A549 (cell line): Measurements from ENCODE around the gene RAPGEF5. TPM values are rescaled to one million over a fixed set of nuclear protein-coding genes. Genes with fewer than 3 reads are reported as not detected.

Experiments used
- ATAC-seq, 2 experiments: fragments of 200-7000 bp in 1 of 2; fragments of >200 bp in 1 of 2; cut with Nextera tagmentation in 1 of 2; cut with Tn5 transposase in 1 of 2; 3 replicates each; pipeline versions ENCODE4 v1.8.0 to v1.9.1; 2018 to 2020; ENCODE audit warnings: mild to moderate bottlenecking in 1 of 2, moderate library complexity in 1 of 2
- CTCF ChIA-PET: fragments of 300-600 bp; sonication (Branson Sonifier 250); formaldehyde crosslinking; extraction: SDS; loops from one replicate; lab custom pipeline; 2021; ENCODE audit warnings: antibody characterized with exemption, inconsistent platforms; lab: Yijun Ruan, JAX
- POLR2A ChIA-PET: fragments of 350-600 bp; formaldehyde crosslinking; extraction: SDS; loops from one replicate; lab custom pipeline; 2021; ENCODE audit warnings: antibody characterized with exemption, inconsistent platforms; lab: Yijun Ruan, JAX
- DNase-seq, 2 experiments: peaks; one replicate each; pipeline versions ENCODE4 v3.0.0 to v3.0.0-alpha.2; 2011 to 2016; ENCODE audit warnings: low read depth in 1 of 2, low spot score in 1 of 2
- FAIRE-seq: peaks from 2 replicates; lab custom pipeline; 2011; peaks lifted over from hg19 to GRCh38; lab: Jason Lieb, UNC
- H3K27ac ChIP-seq, 2 experiments: fragments of >200 bp; sonication (Bioruptor Twin); formaldehyde crosslinking; 3 replicates each; pipeline ENCODE4 v1.5.1; 2016 to 2017
- H3K4me1 ChIP-seq: fragments of >200 bp; sonication (Bioruptor Twin); formaldehyde crosslinking; 3 replicates; pipeline ENCODE4 v1.6.1; 2016
- H3K4me2 ChIP-seq: fragments of >200 bp; sonication (Bioruptor Twin); formaldehyde crosslinking; 3 replicates; pipeline ENCODE4 v1.6.1; 2016
- H3K4me3 ChIP-seq: fragments of >200 bp; sonication (Bioruptor Twin); formaldehyde crosslinking; 3 replicates; pipeline ENCODE4 v1.5.1; 2016
- H3K9me3 ChIP-seq: fragments of >200 bp; sonication (Bioruptor Twin); formaldehyde crosslinking; 3 replicates; pipeline ENCODE4 v1.6.1; 2016
- CBX2 ChIP-seq: fragments of 200-600 bp; sonication (generic); IDR thresholded peaks from 2 replicates; pipeline ENCODE4 v1.6.1; 2016; ENCODE audit warnings: low read depth, mild to moderate bottlenecking, borderline replicate concordance
- CBX8 ChIP-seq: fragments of 200-600 bp; sonication (generic); IDR thresholded peaks from 2 replicates; pipeline ENCODE4 v1.6.1; 2016
- CHD2 ChIP-seq: fragments of 150-350 bp; IDR thresholded peaks from 2 replicates; pipeline ENCODE4 v1.6.1; 2014; ENCODE audit warnings: low read length; ENCODE audit not compliant: partially characterized antibody
- CHD4 ChIP-seq: fragments of 200-600 bp; sonication (generic); IDR thresholded peaks from 2 replicates; pipeline ENCODE4 v1.6.1; 2016; ENCODE audit warnings: antibody characterized with exemption, mild to moderate bottlenecking, borderline replicate concordance
- EHF ChIP-seq: fragments of 250-450 bp; sonication (Bioruptor Pico); IDR thresholded peaks from 2 replicates; pipeline ENCODE4 v1.5.0; 2020; ENCODE audit warnings: mild to moderate bottlenecking
- ESRRA ChIP-seq: fragments of 150-350 bp; IDR thresholded peaks from 2 replicates; pipeline ENCODE4 v1.6.1; 2014; ENCODE audit warnings: mild to moderate bottlenecking, low read length, borderline replicate concordance
- FOSB ChIP-seq: fragments of 250-450 bp; sonication (Bioruptor Pico); IDR thresholded peaks from 2 replicates; pipeline ENCODE4 v1.5.0; 2020; ENCODE audit warnings: mild to moderate bottlenecking, moderate library complexity
- GATA3 ChIP-seq: IDR thresholded peaks from 2 replicates; pipeline ENCODE4 v1.6.1; 2012; ENCODE audit warnings: borderline replicate concordance
- HOXB5 ChIP-seq: fragments of 250-450 bp; sonication (Bioruptor Pico); IDR thresholded peaks from 2 replicates; pipeline ENCODE4 v1.5.0; 2020; ENCODE audit warnings: mild to moderate bottlenecking, moderate library complexity
- JUN ChIP-seq, 2 experiments: fragments of >200 bp; sonication (Bioruptor Twin); formaldehyde crosslinking; IDR thresholded peaks; 2 replicates in 1 of 2; 3 replicates in 1 of 2; pipeline ENCODE4 v1.6.1; 2016 to 2017
- JUNB ChIP-seq: fragments of >200 bp; sonication (Bioruptor Twin); formaldehyde crosslinking; IDR thresholded peaks from 2 replicates; pipeline ENCODE4 v1.6.1; 2016
- KDM5A ChIP-seq: fragments of 200-600 bp; sonication (generic); IDR thresholded peaks from 2 replicates; pipeline ENCODE4 v1.6.1; 2016; ENCODE audit warnings: antibody characterized with exemption, mild to moderate bottlenecking
- MAZ ChIP-seq: fragments of 150-350 bp; IDR thresholded peaks from 2 replicates; pipeline ENCODE4 v1.6.1; 2014; ENCODE audit warnings: antibody characterized with exemption, low read depth, low read length, borderline replicate concordance
- MYC ChIP-seq: IDR thresholded peaks from 2 replicates; pipeline ENCODE4 v1.6.1; 2012; ENCODE audit warnings: mild to moderate bottlenecking, inconsistent platforms, low read length, improper control_type of control experiment, borderline replicate concordance
- NFE2L2 ChIP-seq: fragments of 150-350 bp; conservative IDR thresholded peaks from 2 replicates; pipeline ENCODE4 v1.6.1; 2014; ENCODE audit warnings: low read length
- NPAS2 ChIP-seq: fragments of 250-450 bp; sonication (Bioruptor Pico); IDR thresholded peaks from 2 replicates; pipeline ENCODE4 v1.8.0; 2022; ENCODE audit warnings: mild to moderate bottlenecking, moderate library complexity, borderline replicate concordance
- RCOR1 ChIP-seq: fragments of 150-350 bp; IDR thresholded peaks from 2 replicates; pipeline ENCODE4 v1.6.1; 2014; ENCODE audit warnings: antibody characterized with exemption, low read length, low read depth
- RNF2 ChIP-seq: fragments of 200-600 bp; sonication (generic); IDR thresholded peaks from 2 replicates; pipeline ENCODE4 v1.6.1; 2016; ENCODE audit warnings: low read depth, mild to moderate bottlenecking, antibody characterized with exemption, moderate library complexity, borderline replicate concordance
- SMC3 ChIP-seq: fragments of >200 bp; sonication (Bioruptor Twin); formaldehyde crosslinking; IDR thresholded peaks from 3 replicates; pipeline ENCODE4 v1.6.1; 2018; ENCODE audit warnings: inconsistent platforms
- SREBF2 ChIP-seq: fragments of 450-650 bp; IDR thresholded peaks from 2 replicates; pipeline ENCODE4 v1.6.1; 2014; ENCODE audit warnings: mild to moderate bottlenecking, moderate library complexity
- TP53 ChIP-seq: fragments of 250-450 bp; sonication (Bioruptor Pico); IDR thresholded peaks from 2 replicates; pipeline ENCODE4 v1.5.0; 2021; ENCODE audit warnings: mild to moderate bottlenecking, moderate library complexity
- ZC3H11A ChIP-seq: fragments of 450-650 bp; IDR thresholded peaks from 2 replicates; pipeline ENCODE4 v1.6.1; 2014; ENCODE audit warnings: antibody characterized with exemption, mild to moderate bottlenecking
- ZNF302 ChIP-seq: fragments of 250-450 bp; sonication (Bioruptor Pico); IDR thresholded peaks from 2 replicates; pipeline ENCODE4 v1.9.0; 2021; ENCODE audit warnings: inconsistent platforms, mild to moderate bottlenecking, moderate library complexity
- ZSCAN20 ChIP-seq: fragments of 250-450 bp; sonication (Bioruptor Pico); IDR thresholded peaks from 2 replicates; pipeline ENCODE4 v1.8.0; 2022; ENCODE audit warnings: mild to moderate bottlenecking, moderate library complexity
- WGBS: methylation state at CpG from one replicate; pipeline ENCODE4 v1.1.6; 2017; ENCODE audit errors: missing lambda C conversion rate; 5-methylcytosine and 5-hydroxymethylcytosine counted together
- polyA plus RNA-seq, 4 experiments: library from polyadenylated mRNA; depleted of rRNA in 3 of 4; stranded (reverse); fragments of >200 nt; fragmentation: RNase III in 1 of 4; extraction: RNeasy Plus Mini Kit Qiagen cat#74134 plus additional on column Dnase treatment in 1 of 4; gene quantifications; 2 replicates in 3 of 4; 3 replicates in 1 of 4; pipeline ENCODE4 v1.2.3, GENCODE V29; 2011 to 2017
- TF ChIP-seq, protein P1 (sequence below): IDR thresholded peaks from 2 replicates; pipeline ENCODE4 v1.6.1; 2012; ENCODE audit warnings: low read depth, borderline replicate concordance
- TF ChIP-seq, protein P2 (sequence below): fragments of 150-350 bp; IDR thresholded peaks from 2 replicates; pipeline ENCODE4 v1.6.1; 2014; ENCODE audit warnings: low read depth, mild to moderate bottlenecking, low read length
- TF ChIP-seq, protein P3 (sequence below): fragments of 450-650 bp; IDR thresholded peaks from 2 replicates; pipeline ENCODE4 v1.6.1; 2014; ENCODE audit warnings: antibody characterized with exemption
- TF ChIP-seq, protein P4 (sequence below): IDR thresholded peaks from 2 replicates; pipeline ENCODE4 v1.6.1; 2012

Gene RAPGEF5
- polyA plus RNA-seq, 2 of the 4 experiments (the other 2 are of a cell fraction), result 0.03 to 0.14 TPM

DNA sequence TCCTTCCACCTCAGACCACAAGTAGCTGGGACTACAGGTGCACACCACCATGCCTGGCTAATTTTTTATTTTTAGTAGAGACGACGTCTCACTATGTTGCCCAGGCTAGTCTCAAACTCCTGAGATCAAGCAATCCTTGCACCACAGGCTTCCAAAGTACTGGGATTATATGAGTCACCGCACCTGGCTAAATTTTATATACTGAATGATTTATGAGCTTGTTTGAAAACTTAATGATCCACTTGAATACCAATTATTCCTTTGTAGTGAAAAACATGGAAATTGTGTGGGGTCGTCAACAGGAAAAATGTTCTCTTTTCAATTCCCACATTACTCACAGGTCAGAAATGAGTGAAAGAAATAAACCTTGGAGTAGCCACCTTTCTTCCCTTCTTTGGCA lies 31.3 kb downstream of the RAPGEF5 start (continued):
- TF ChIP-seq MYC (no peak), RNF2 (no peak), JUN (IDR thresholded peaks at IDR 0.05) (no peak), EHF (no peak)

DNA sequence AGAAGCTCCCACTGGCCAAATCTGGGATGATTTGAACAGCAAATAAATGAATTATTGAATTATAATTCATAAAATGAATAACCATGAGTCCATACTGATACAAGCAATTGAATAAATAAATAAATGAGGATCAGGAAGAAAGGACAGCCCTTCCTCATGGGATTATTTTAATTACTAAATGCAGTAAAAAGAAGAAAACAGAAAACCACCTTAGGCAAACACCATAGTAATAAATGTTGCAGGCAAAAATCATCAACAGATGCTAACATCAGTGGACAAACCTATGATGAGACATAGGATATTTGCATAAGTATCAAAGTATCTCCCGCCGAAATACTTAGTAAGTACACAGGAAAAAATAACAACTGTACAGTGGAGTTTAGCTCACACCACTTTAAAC lies 33.2 kb downstream of the RAPGEF5 start:
- FAIRE-seq, result no peak
- Histone ChIP-seq H3K27ac (no peak overlapping the region), H3K9me3 (no peaks in the 10 kb centered on the region), H3K4me3 (no peak overlapping the region), H3K4me1 (no peaks in the 10 kb centered on the region), H3K4me2 (no peak overlapping the region)
- POLR2A ChIA-PET, result no interaction called here
- 82% methylated on average over 2 of the region's 2 CpGs for WGBS
- ATAC-seq, result no peak
- no peak for DNase-seq
- CTCF ChIA-PET, result no interaction called here
- TF ChIP-seq KDM5A (no peak), RNF2 (no peak), FOSB (CRISPR knock-in tag) (no peak), ZSCAN20 (CRISPR knock-in tag) (no peak), TP53 (no peak), EHF (no peak), RCOR1 (no peak), CHD4 (no peak), JUNB (no peak), SMC3 (no peak), GATA3 (no peak), CBX2 (no peak)
- TF ChIP-seq, protein P1, sequence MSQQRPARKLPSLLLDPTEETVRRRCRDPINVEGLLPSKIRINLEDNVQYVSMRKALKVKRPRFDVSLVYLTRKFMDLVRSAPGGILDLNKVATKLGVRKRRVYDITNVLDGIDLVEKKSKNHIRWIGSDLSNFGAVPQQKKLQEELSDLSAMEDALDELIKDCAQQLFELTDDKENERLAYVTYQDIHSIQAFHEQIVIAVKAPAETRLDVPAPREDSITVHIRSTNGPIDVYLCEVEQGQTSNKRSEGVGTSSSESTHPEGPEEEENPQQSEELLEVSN, result no peak
- TF ChIP-seq, protein P2, sequence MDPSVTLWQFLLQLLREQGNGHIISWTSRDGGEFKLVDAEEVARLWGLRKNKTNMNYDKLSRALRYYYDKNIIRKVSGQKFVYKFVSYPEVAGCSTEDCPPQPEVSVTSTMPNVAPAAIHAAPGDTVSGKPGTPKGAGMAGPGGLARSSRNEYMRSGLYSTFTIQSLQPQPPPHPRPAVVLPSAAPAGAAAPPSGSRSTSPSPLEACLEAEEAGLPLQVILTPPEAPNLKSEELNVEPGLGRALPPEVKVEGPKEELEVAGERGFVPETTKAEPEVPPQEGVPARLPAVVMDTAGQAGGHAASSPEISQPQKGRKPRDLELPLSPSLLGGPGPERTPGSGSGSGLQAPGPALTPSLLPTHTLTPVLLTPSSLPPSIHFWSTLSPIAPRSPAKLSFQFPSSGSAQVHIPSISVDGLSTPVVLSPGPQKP, result no peak
- TF ChIP-seq, protein P3, sequence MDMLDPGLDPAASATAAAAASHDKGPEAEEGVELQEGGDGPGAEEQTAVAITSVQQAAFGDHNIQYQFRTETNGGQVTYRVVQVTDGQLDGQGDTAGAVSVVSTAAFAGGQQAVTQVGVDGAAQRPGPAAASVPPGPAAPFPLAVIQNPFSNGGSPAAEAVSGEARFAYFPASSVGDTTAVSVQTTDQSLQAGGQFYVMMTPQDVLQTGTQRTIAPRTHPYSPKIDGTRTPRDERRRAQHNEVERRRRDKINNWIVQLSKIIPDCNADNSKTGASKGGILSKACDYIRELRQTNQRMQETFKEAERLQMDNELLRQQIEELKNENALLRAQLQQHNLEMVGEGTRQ, result no peak

DNA sequence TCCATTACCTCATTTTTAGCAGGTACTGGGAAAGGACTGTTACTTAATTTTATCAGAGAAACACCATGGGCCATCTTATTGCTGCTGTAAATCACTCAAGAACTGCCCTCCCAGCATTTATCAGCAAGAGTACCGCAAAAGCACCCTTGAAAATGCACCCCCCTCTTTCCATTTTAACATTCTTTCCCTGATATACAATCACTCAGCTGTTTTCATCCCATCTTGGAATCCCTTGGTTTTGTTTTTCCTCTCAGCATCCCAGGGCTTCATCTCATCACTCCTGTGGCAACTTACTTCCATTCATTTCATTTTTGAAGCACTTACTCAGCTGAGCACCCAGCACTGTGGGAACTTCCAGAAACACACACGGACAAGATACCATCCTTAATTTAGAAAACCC lies 36.5 kb downstream of the RAPGEF5 start:
- CTCF ChIA-PET, result no interaction called here
- TF ChIP-seq MAZ (no peak), CBX8 (no peak), NFE2L2 (no peak), SREBF2 (no peak), ZNF302 (CRISPR knock-in tag) (no peak), ESRRA (no peak), GATA3 (no peak), CHD2 (no peak), KDM5A (no peak), ZC3H11A (no peak), FOSB (CRISPR knock-in tag) (no peak), NPAS2 (CRISPR knock-in tag) (no peak), HOXB5 (CRISPR knock-in tag) (no peak)
- TF ChIP-seq, protein P2, result no peak
- TF ChIP-seq, protein P4, sequence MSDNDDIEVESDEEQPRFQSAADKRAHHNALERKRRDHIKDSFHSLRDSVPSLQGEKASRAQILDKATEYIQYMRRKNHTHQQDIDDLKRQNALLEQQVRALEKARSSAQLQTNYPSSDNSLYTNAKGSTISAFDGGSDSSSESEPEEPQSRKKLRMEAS, result no peak
- TF ChIP-seq, protein P3, result no peak
- TF ChIP-seq, all 56 proteins: peak for 0
- no peak for DNase-seq
- Histone ChIP-seq H3K9me3 (no peaks in the 10 kb centered on the region), H3K4me2 (no peak overlapping the region), H3K4me3 (no peak overlapping the region), H3K27ac (no peak overlapping the region), H3K4me1 (no peaks in the 10 kb centered on the region)
- POLR2A ChIA-PET, result no interaction called here
- no peak for FAIRE-seq
- no peak for ATAC-seq
- WGBS, result 24% methylated on average over 2 of the region's 2 CpGs
